ENCODE data around the gene SMCO4.

- TF ChIP-seq CTCF (IDR thresholded peaks at IDR 0.05; ENCODE audit: insufficient read depth, low read depth, low read length) = no peak
- no peak for TF ChIP-seq EZH2 (IDR thresholded peaks at IDR 0.05; ENCODE audit: insufficient read depth, low read length)
These were observed 6.8 kb upstream of the SMCO4 start for GRCh38 chr11:93549976-93550375.
